Uterus (tissue), 2 donors: ENCODE results near the gene YIPF5.

Experiments
- POLR2A ChIP-seq, 2 donors: fragments of 450-650 bp; IDR thresholded peaks; one replicate each; pipeline ENCODE4 v1.6.1; 2016; ENCODE audit warnings: antibody characterized with exemption in 2 of 2, mild to moderate bottlenecking in 1 of 2, moderate library complexity in 1 of 2
- TF ChIP-seq, protein P1 (sequence below), 4 experiments: fragments of 200-600 bp in 2 of 4; fragments of 450-650 bp in 2 of 4; sonication (generic) in 2 of 4; IDR thresholded peaks; one replicate each; pipeline ENCODE4 v1.5.1; 2016 to 2019; ENCODE audit warnings: antibody characterized with exemption in 4 of 4, mild to moderate bottlenecking in 2 of 4, moderate library complexity in 1 of 4

- TF ChIP-seq, protein P1, sequence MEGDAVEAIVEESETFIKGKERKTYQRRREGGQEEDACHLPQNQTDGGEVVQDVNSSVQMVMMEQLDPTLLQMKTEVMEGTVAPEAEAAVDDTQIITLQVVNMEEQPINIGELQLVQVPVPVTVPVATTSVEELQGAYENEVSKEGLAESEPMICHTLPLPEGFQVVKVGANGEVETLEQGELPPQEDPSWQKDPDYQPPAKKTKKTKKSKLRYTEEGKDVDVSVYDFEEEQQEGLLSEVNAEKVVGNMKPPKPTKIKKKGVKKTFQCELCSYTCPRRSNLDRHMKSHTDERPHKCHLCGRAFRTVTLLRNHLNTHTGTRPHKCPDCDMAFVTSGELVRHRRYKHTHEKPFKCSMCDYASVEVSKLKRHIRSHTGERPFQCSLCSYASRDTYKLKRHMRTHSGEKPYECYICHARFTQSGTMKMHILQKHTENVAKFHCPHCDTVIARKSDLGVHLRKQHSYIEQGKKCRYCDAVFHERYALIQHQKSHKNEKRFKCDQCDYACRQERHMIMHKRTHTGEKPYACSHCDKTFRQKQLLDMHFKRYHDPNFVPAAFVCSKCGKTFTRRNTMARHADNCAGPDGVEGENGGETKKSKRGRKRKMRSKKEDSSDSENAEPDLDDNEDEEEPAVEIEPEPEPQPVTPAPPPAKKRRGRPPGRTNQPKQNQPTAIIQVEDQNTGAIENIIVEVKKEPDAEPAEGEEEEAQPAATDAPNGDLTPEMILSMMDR (IDR thresholded peaks at IDR 0.05): no peak
- TF ChIP-seq POLR2A (IDR thresholded peaks at IDR 0.05): no peak
Observed at GRCh38 chr5:144144956-144145751, 25.3 kb downstream of the YIPF5 start.
